GM23338 (cell line): Measurements from ENCODE around the gene MYO5B. TPM values are rescaled to one million over a fixed set of nuclear protein-coding genes. Genes with fewer than 3 reads are reported as not detected.

Experiments used
- ATAC-seq: fragments of 200-7000 bp; cut with Tn5 transposase; 3 replicates; pipeline ENCODE4 v1.9.1; 2020
- DNase-seq: peaks from one replicate; pipeline ENCODE4 v3.0.0-alpha.2; 2015; ENCODE audit warnings: low spot score
- H2AFZ ChIP-seq: fragments of 200-600 bp; sonication (generic); 2 replicates; pipeline ENCODE4 v1.8.0; 2016; ENCODE audit warnings: antibody characterized with exemption, mild to moderate bottlenecking, moderate library complexity
- H3F3A ChIP-seq: fragments of 200-600 bp; sonication (generic); replicated peaks from 2 replicates; pipeline ENCODE4 v1.8.0; 2017; ENCODE audit warnings: antibody characterized with exemption, mixed run types, low read depth
- H3K27ac ChIP-seq: fragments of 200-600 bp; sonication (generic); 2 replicates; pipeline ENCODE4 v1.6.1; 2016; ENCODE audit warnings: low read depth
- H3K27me3 ChIP-seq: fragments of 200-600 bp; sonication (generic); 2 replicates; pipeline ENCODE4 v1.8.0; 2016; ENCODE audit warnings: mild to moderate bottlenecking, mixed run types, moderate library complexity; ENCODE audit not compliant: insufficient read depth
- H3K36me3 ChIP-seq: fragments of 200-600 bp; sonication (generic); 2 replicates; pipeline ENCODE4 v1.8.0; 2016; ENCODE audit warnings: mild to moderate bottlenecking; ENCODE audit not compliant: insufficient read depth
- H3K4me1 ChIP-seq: fragments of 200-600 bp; sonication (generic); 2 replicates; pipeline ENCODE4 v1.8.0; 2016; ENCODE audit warnings: mild to moderate bottlenecking, moderate library complexity; ENCODE audit not compliant: insufficient read depth
- H3K4me2 ChIP-seq: fragments of 200-600 bp; sonication (generic); 2 replicates; pipeline ENCODE4 v1.7.1; 2017; ENCODE audit warnings: mixed run types
- H3K4me3 ChIP-seq: fragments of 200-600 bp; sonication (generic); 2 replicates; pipeline ENCODE4 v1.6.1; 2016; ENCODE audit warnings: mixed run types
- H3K79me2 ChIP-seq: fragments of 200-600 bp; sonication (generic); replicated peaks from 2 replicates; pipeline ENCODE4 v1.8.0; 2017; ENCODE audit warnings: mild to moderate bottlenecking; ENCODE audit not compliant: insufficient read depth
- H3K9me2 ChIP-seq: fragments of 200-600 bp; sonication (generic); 2 replicates; pipeline ENCODE4 v1.8.0; 2017; ENCODE audit not compliant: insufficient read depth
- H4K20me1 ChIP-seq: fragments of 200-600 bp; sonication (generic); replicated peaks from 2 replicates; pipeline ENCODE4 v1.8.0; 2017; ENCODE audit warnings: mild to moderate bottlenecking; ENCODE audit not compliant: insufficient read depth
- H3K27ac Mint-ChIP-seq: 2 replicates; pipeline ENCODE4 v1.8.0; 2020; ENCODE audit warnings: inconsistent platforms, mild to moderate bottlenecking, moderate library complexity, mixed read lengths
- H3K27me3 Mint-ChIP-seq: 3 replicates; pipeline ENCODE4 v1.8.0; 2022; ENCODE audit warnings: low read depth, mild to moderate bottlenecking, moderate library complexity, mixed read lengths, inconsistent platforms; ENCODE audit not compliant: insufficient read depth, poor library complexity
- H3K36me3 Mint-ChIP-seq: 3 replicates; pipeline ENCODE4 v1.8.0; 2021; ENCODE audit warnings: low read depth, mild to moderate bottlenecking, inconsistent platforms, moderate library complexity, mixed read lengths
- H3K4me1 Mint-ChIP-seq: 3 replicates; pipeline ENCODE4 v1.8.0; 2020; ENCODE audit warnings: mild to moderate bottlenecking, inconsistent platforms, mixed read lengths
- H3K4me3 Mint-ChIP-seq: 3 replicates; pipeline ENCODE4 v1.8.0; 2021; ENCODE audit warnings: moderate library complexity, mild to moderate bottlenecking, inconsistent platforms, mixed read lengths
- H3K9me3 Mint-ChIP-seq: 3 replicates; pipeline ENCODE4 v1.8.0; 2020; ENCODE audit warnings: moderate library complexity, mild to moderate bottlenecking, inconsistent platforms, mixed read lengths
- POLR2AphosphoS5 ChIP-seq: IDR thresholded peaks from 2 replicates; pipeline ENCODE4 v1.6.1; 2016; ENCODE audit warnings: antibody characterized with exemption, low read depth
- ZNF114 ChIP-seq: fragments of 250-450 bp; sonication (Bioruptor Pico); IDR thresholded peaks from 2 replicates; pipeline ENCODE4 v1.5.0; 2020; ENCODE audit warnings: mild to moderate bottlenecking, moderate library complexity
- ZNF331 ChIP-seq: fragments of 250-450 bp; sonication (Bioruptor Pico); IDR thresholded peaks from 2 replicates; pipeline ENCODE4 v1.5.0; 2020; ENCODE audit warnings: low read depth, mild to moderate bottlenecking, moderate library complexity
- ZNF462 ChIP-seq: fragments of 250-450 bp; sonication (Bioruptor Pico); IDR thresholded peaks from 2 replicates; pipeline ENCODE4 v1.5.0; 2020; ENCODE audit warnings: mild to moderate bottlenecking, moderate library complexity
- polyA plus RNA-seq: library from polyadenylated mRNA; unstranded; fragments of >200 nt; fragmentation: Nextera tagmentation; extraction: Ambion mirVana; gene quantifications from 2 replicates; pipeline ENCODE4 v1.2.1, GENCODE V29; 2016
- total RNA-seq: library from RNA; depleted of rRNA; stranded (reverse); fragments of >200 nt; shearing (Covaris generic); gene quantifications from 2 replicates; pipeline ENCODE4 v1.2.3, GENCODE V29; 2014

MYO5B gene
- total and polyA plus RNA-seq, 2 experiments from 2014 or later = 3.2 to 19.1 TPM

- no peak for TF ChIP-seq ZNF462
- TF ChIP-seq ZNF114 (CRISPR knock-in tag) = no peak
- no peak for TF ChIP-seq POLR2AphosphoS5
- no peak for TF ChIP-seq ZNF331 (CRISPR knock-in tag)
Observed at GRCh38 chr18:49931760-49932159, 263.2 kb downstream of the MYO5B start (continued).

- peaks cover 4% of the 10 kb centered on the region for H3K27me3 Mint-ChIP-seq
- peak overlapping the region; percentile 7; the same call in 1 of the 2 replicates for H3K27ac Mint-ChIP-seq
Observed at GRCh38 chr18:49931179-49931578, 263.8 kb downstream of the MYO5B start.

More at GRCh38 chr18:49931179-49931578, 263.8 kb downstream of the MYO5B start:
- Histone ChIP-seq H4K20me1 (no peaks in the 10 kb centered on the region), H3K4me1 (no peaks in the 10 kb centered on the region), H3K4me2 (no peak overlapping the region), H2AFZ (no peak overlapping the region), H3K36me3 (no peaks in the 10 kb centered on the region), H3K27ac (no peak overlapping the region), H3K79me2 (no peaks in the 10 kb centered on the region), H3K4me3 (no peak overlapping the region), H3F3A (no peaks in the 10 kb centered on the region), H3K27me3 (no peaks in the 10 kb centered on the region), H3K9me2 (no peaks in the 10 kb centered on the region; the same call in 1 of the 2 replicates)
- Mint-ChIP-seq H3K4me1 (no peaks in the 10 kb centered on the region), H3K36me3 (0 out of 3 replicates have a peak, but pooled peaks cover under 1% of the 10 kb centered on the region), H3K9me3 (no peaks in the 10 kb centered on the region), H3K4me3 (no peak overlapping the region)
- no peak for ATAC-seq
- TF ChIP-seq ZNF462 = no peak
- TF ChIP-seq POLR2AphosphoS5 = no peak
- TF ChIP-seq ZNF114 (CRISPR knock-in tag) = no peak
- DNase-seq = no peak
